Purkinje cell (primary cell): ENCODE data around the gene GDPD5. TPM values are rescaled to one million over a fixed set of nuclear protein-coding genes. Genes with fewer than 3 reads are reported as not detected.

Experiments
- polyA plus RNA-seq: library from polyadenylated mRNA; unstranded; fragments of >200 nt; fragmentation: Nextera tagmentation; gene quantifications from 2 replicates; pipeline ENCODE4 v1.2.1, GENCODE V29; 2014

Gene GDPD5, protein sequence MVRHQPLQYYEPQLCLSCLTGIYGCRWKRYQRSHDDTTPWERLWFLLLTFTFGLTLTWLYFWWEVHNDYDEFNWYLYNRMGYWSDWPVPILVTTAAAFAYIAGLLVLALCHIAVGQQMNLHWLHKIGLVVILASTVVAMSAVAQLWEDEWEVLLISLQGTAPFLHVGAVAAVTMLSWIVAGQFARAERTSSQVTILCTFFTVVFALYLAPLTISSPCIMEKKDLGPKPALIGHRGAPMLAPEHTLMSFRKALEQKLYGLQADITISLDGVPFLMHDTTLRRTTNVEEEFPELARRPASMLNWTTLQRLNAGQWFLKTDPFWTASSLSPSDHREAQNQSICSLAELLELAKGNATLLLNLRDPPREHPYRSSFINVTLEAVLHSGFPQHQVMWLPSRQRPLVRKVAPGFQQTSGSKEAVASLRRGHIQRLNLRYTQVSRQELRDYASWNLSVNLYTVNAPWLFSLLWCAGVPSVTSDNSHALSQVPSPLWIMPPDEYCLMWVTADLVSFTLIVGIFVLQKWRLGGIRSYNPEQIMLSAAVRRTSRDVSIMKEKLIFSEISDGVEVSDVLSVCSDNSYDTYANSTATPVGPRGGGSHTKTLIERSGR
- polyA plus RNA-seq, result 7.1 and 14.7 TPM in 2 replicates

DNA sequence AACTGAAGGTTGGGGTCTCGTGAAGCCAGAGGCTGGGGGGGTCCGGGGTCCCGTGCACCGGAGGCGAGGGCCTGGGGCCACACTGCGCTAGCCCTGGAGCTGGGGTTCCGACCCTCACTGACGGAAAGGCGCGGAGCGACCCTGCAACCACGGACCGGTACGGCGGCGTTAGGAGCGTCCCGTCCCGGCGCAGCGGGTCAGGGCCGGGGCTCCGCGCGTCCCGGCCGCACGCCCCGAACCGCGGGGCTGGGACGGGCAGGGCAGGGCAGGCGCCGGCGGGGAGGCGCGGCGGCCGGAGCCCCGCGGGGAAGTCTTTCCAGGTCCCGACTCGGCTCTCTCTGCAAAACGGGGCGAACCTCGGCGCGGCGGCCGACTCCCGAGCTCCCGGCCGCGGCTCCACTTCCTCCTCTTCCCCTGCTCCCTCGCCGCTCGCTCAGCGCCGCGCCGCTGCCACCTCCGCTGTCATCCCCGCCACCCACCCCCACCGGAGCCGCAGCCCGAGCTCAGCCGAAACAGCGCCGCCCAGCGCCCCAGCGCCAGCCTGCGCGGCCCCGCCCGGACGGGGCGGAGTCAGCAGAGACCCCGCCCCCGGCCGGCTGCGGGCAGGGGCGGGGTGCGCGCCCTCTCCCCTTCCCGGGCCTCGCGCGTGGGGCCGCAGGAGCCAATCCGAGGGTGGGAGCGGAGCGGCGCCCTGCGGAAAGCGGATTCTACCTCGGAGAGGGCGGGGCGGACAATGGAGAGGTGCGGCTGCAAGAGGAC is at the start of gene GDPD5:
Gene GDPD5 (minus strand): TSS at position 509 of the 759 bp plus-strand sequence. CDS start 48,206 bp downstream, outside the sequence.

DNA sequence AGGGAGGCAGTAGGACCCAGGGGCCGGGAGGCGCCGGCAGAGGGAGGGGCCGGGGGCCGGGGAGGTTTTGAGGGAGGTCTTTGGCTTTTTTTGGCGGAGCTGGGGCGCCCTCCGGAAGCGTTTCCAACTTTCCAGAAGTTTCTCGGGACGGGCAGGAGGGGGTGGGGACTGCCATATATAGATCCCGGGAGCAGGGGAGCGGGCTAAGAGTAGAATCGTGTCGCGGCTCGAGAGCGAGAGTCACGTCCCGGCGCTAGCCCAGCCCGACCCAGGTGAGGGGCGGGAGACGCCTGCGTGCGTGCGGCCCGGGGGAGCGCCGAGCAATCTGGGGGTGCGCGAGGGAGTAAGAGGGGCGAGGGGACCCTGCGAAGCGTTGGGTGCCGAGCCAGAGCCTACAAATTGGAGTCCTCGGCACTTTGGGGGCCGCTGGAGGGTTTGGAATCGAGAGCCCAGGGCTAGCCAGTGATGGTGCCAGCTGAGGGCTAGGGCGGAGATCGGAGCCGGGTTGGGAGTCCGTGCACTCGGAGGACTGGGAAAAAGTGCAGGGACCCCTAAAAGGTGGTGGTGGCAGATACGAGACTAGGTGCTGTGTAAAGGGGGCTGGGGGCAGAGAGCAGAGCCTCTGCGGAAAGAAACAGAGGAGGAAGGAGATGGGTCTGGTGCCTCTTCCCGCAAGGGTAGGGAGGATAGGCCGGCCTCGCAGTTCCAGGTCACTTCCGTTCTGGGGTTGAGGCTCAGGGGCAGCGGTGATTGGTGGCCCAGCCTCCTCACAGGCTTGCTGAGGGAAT is 36.5 kb upstream of the GDPD5 start, which contains the start of gene SERPINH1:
Gene SERPINH1 (plus strand): TSS at position 206 of the 788 bp plus-strand sequence. CDS start 4,097 bp downstream, outside the sequence.

DNA sequence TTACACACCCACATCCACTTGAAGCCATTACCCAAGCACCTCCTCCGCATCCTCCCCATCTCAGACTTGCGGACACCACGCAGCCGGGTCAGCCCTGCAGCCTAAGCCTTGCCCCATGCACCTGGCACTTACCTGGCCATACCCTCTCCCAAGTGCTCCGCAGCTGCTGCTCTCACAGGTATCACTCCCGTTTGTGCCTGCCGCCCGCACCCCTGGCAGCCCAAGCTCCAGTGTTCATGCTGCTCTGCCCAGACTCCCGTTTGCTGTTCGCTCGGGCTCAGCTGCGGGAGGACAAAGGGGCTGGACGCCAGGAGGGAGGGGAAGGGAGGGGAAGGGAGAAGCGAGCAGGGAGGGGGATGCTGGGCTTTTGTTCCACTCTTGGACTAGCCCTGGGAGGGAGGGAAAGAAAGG is 92.8 kb downstream of the GDPD5 start, which contains the start of gene KLHL35:
Gene KLHL35 (minus strand): TSS at position 293 of the 411 bp plus-strand sequence. CDS start 2,574 bp downstream, outside the sequence.

DNA sequence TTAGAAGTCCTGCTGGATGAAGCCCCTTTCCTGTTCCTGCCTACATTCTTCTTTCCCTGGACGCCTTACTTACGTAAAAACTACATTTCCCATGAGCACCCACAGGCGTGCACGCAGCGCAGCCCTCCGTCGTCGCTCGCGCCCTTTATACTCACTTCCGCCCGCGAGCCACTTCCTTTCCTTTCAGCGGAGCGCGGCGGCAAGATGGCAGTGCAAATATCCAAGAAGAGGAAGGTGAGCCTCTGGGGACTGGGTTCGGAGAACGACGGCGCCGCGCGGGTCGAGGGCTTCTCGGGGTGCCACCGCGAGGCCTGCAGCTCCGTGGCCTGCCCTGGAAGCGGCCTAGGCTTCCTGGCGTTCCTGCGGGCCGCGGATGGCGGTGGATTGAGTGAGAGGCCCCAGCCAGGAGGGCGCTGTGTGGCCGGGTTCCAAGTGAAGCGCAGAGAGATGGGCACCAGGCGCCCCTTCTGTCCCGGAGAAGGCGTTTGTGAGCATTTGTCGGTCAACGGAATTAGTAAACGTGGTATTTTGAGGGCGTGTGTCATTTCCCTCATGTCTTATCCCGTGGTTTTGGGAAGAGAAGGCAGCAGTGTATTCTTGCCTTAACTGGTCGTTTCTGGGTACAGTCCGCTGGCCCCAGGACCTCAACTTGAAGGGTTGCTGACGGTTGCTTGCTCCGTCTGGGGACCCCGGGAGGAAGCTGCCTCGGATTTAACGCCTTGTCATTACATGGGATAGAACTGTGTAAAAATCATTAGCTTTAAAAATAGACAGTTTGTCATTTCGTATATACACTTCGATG is 126.2 kb downstream of the GDPD5 start, which contains the start of gene RPS3:
Gene RPS3 (plus strand): TSS at position 175 of the 802 bp plus-strand sequence. CDS start 30 bp downstream, at position 205.

Other genes with a start within 250 kb of the GDPD5 start
- 13.9 and 18.8 TPM in 2 replicates for gene ARRB1, start 174.3 kb downstream of the GDPD5 start, polyA plus RNA-seq
- 500 and 539 TPM in 2 replicates for gene RPS3, start 126.4 kb downstream of the GDPD5 start, polyA plus RNA-seq
- 0.74 and 1.3 TPM in 2 replicates for gene KLHL35, start 92.7 kb downstream of the GDPD5 start, polyA plus RNA-seq
- gene SERPINH1, start 36.3 kb upstream of the GDPD5 start, polyA plus RNA-seq, result 4.5 and 8.1 TPM in 2 replicates
- gene MAP6, start 143.1 kb upstream of the GDPD5 start, polyA plus RNA-seq, result 115 and 139 TPM in 2 replicates
- gene MOGAT2, start 191.9 kb upstream of the GDPD5 start, polyA plus RNA-seq, result 0.94 TPM in 1 of 2 replicates, not detected in the other
- gene DGAT2, start 242.8 kb upstream of the GDPD5 start, polyA plus RNA-seq, result 3.7 and 4.8 TPM in 2 replicates